Adipose tissue (tissue), 3 donors: Measurements from ENCODE around the gene RPS28. TPM values are rescaled to one million over a fixed set of nuclear protein-coding genes. Genes with fewer than 3 reads are reported as not detected.
"Not testable (repeated sequence)": the region's sequence is repeated elsewhere in the genome, so short reads cannot be mapped to it uniquely, and the experiment has no call there.

Source experiments
- H3K27ac ChIP-seq: one replicate; pipeline ENCODE4 v1.5.1; 2013; ENCODE audit warnings: low read depth, low read length
- WGBS, 3 donors: extraction: QIAGEN DNeasy Blood & Tissue Kit; methylation state at CpG; one replicate each; pipeline ENCODE4 v1.1.7; 2013; 5-methylcytosine and 5-hydroxymethylcytosine counted together
- polyA plus RNA-seq, 3 donors: library from polyadenylated mRNA; stranded (reverse); fragments of 200-250 nt; gene quantifications; one replicate each; pipeline ENCODE4 v1.2.3, GENCODE V29; 2013
- donor health status: healthy with polysubstance abuse.
- donor health status: Bipolar disorder and iron deficiency.
- donor health status: healthy.

The RPS28 gene
- polyA plus RNA-seq: 100 to 1,000 TPM; 541 to 965 (median 935) TPM

- 0% methylated on average over 67 to 72 of the region's 72 CpGs for WGBS, 3 donors
- H3K27ac ChIP-seq: no peak within 1 kb of the TSS
Observed at GRCh38 chr19:8321067-8321985, at the start of gene RPS28, which contains the start of gene NDUFA7. Gene RPS28, plus strand, starts transcription at chr19:8321496. Its CDS starts 35 bp downstream, at chr19:8321531. Gene NDUFA7, minus strand, starts transcription at chr19:8321375. Its CDS starts 17 bp downstream, at chr19:8321358.

GRCh38 chr19:8276508-8276907 lies 44.8 kb upstream of the RPS28 start:
- H3K27ac ChIP-seq: not testable (repeated sequence)
- no CpG with 5 or more reads among the region's 9 CpGs for WGBS, 3 donors

GRCh38 chr19:8291337-8291736 lies 30.0 kb upstream of the RPS28 start:
- no CpG with 5 or more reads among the region's 9 CpGs for WGBS, 3 donors
- not testable (repeated sequence) for H3K27ac ChIP-seq

- 55 to 72% (median 65%) methylated on average over 11 of the region's 11 CpGs for WGBS, 3 donors
- no peak overlapping the region for H3K27ac ChIP-seq
Observed at GRCh38 chr19:8302357-8302691, 19.0 kb upstream of the RPS28 start.

- 73 to 79% (median 74%) methylated on average over 7 of the region's 7 CpGs for WGBS, 3 donors
- H3K27ac ChIP-seq: no peak overlapping the region
Observed at GRCh38 chr19:8302734-8303133, 18.6 kb upstream of the RPS28 start.

GRCh38 chr19:8304841-8305621 lies 16.3 kb upstream of the RPS28 start:
- no peak overlapping the region for H3K27ac ChIP-seq
- 82 to 85% (median 84%) methylated on average over 33 of the region's 33 CpGs for WGBS, 3 donors

- WGBS, 3 donors: 72 to 91% (median 80%) methylated on average over 4 of the region's 4 CpGs
- H3K27ac ChIP-seq: no peak overlapping the region
Observed at GRCh38 chr19:8305798-8306197, 15.5 kb upstream of the RPS28 start.

- H3K27ac ChIP-seq: no peak overlapping the region
- 63 to 75% (median 70%) methylated on average over 17 of the region's 17 CpGs for WGBS, 3 donors
Observed at GRCh38 chr19:8306235-8307054, 14.9 kb upstream of the RPS28 start.

- WGBS, 3 donors: 13 to 36% (median 28%) methylated on average over 24 of the region's 24 CpGs
- no peak overlapping the region for H3K27ac ChIP-seq
Observed at GRCh38 chr19:8307400-8307964, 13.8 kb upstream of the RPS28 start.

GRCh38 chr19:8307965-8308866 lies 13.1 kb upstream of the RPS28 start, which contains the start of gene CD320:
Gene CD320, minus strand, starts transcription at chr19:8308358. Its CDS starts 68 bp downstream, at chr19:8308290.
- WGBS, 3 donors: 0 to 2% (median 1%) methylated on average over 56 to 63 of the region's 63 CpGs
- no peak within 1 kb of the TSS for H3K27ac ChIP-seq

- H3K27ac ChIP-seq: no peak overlapping the region
- 68 to 76% (median 72%) methylated on average over 15 to 17 of the region's 17 CpGs for WGBS, 3 donors
Observed at GRCh38 chr19:8308891-8309291, 12.4 kb upstream of the RPS28 start.

GRCh38 chr19:8310342-8311055 lies 10.8 kb upstream of the RPS28 start:
- 91 to 96% (median 92%) methylated on average over 17 of the region's 17 CpGs for WGBS, 3 donors
- no peak overlapping the region for H3K27ac ChIP-seq

- WGBS, 3 donors: 66 to 77% (median 66%) methylated on average over 16 of the region's 16 CpGs
- no peak overlapping the region for H3K27ac ChIP-seq
Observed at GRCh38 chr19:8311461-8312260, 9.6 kb upstream of the RPS28 start.

GRCh38 chr19:8314981-8315640 lies 6.2 kb upstream of the RPS28 start:
- WGBS, 3 donors: 81 to 87% (median 81%) methylated on average over 11 of the region's 11 CpGs
- not testable (repeated sequence) for H3K27ac ChIP-seq

- WGBS, 3 donors: 81 to 87% (median 83%) methylated on average over 14 of the region's 14 CpGs
- no peak overlapping the region for H3K27ac ChIP-seq
Observed at GRCh38 chr19:8316351-8317125, 4.8 kb upstream of the RPS28 start.
